AML-193 (cell line): ENCODE results near the gene CAMTA1.

Experiments used
- DNase-seq, 2 experiments: peaks; one replicate each; lab custom pipeline; 2025; lab: John Stamatoyannopoulos, UW

Gene CAMTA1

DNA sequence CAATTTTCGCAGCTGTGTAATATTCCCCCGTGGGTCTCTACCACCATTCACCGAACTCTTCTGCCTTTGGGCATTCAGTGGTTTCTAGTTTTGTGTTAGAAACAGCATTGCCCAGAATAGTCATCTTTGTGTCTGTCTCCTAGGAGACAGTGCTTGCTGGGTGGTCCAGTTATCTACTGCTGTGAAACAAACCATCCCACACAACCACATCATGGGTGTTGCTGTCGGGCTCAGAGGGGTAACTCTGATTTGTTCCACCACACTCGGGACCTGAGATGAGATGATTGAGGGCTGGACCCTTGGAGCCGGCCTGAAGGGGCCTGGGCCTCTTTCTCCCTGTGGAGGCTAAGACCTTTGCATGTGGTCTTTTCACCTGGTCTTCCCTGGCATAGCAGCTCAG, 558.6 kb downstream of the CAMTA1 start:
- no peak for DNase-seq

DNA sequence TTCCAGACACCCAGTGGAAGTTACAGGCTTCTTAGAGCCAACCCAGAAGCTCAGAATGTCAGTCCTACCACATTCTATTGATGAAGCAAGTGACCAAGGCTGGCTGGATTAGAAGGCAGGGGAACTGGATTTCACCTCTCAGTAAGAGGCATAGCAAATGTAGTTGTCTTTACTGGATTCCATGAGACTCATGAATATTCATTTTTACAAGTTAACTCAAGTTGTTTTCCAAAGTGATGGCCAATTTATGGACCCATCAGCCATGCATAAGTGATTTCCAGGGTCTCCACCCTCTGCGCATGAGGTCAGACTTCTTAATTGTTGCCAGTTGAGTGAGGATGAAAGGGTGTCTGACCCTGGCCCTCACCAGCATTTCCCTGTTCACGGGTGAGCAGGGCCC, 559.0 kb downstream of the CAMTA1 start:
- DNase-seq, result no peak

DNA sequence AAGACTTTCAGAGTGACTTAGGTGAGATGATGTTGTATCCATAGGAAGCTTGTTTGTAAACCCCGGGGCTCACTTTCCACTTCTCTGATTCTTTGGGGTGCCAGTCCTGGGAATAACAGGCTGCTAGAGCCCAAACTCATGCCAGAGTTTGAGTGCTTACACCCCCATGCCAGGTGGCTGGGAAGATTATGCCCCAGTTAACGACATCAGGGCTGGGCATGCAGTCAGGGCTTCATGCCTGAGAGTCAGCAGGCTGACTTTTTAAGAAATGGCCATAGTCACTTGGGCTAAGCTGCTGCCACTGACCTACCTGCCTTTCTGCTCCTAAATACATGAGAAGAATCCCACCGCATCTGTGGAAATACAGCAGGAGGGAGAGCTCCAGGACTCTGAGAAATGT, 560.3 kb downstream of the CAMTA1 start:
- DNase-seq, result no peak

DNA sequence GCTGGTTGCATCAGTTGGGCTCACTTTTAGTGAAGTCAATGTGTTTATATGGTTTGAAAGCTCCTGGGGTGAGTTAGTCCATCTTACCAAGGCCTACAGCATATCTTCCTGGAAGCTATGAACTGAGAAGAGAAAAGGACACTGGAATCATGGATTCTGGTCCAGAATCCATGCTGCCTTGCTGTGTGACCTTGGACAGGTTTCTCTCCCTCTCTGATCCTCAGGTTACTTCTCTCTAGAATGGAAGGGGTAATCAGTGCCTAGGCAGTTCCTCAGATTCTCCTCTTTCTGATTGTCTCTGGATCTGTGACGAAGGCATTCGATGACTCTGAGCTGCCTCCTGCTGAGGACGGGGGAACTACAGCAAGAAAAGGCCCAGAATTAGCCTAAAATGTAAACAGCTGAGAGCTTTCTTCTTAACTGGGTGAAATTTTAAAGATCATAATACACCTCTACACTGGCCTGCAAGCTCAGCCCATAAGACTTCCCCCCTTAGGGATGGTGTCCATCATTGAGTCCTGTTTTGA, 560.9 kb downstream of the CAMTA1 start:
- no peak for DNase-seq

DNA sequence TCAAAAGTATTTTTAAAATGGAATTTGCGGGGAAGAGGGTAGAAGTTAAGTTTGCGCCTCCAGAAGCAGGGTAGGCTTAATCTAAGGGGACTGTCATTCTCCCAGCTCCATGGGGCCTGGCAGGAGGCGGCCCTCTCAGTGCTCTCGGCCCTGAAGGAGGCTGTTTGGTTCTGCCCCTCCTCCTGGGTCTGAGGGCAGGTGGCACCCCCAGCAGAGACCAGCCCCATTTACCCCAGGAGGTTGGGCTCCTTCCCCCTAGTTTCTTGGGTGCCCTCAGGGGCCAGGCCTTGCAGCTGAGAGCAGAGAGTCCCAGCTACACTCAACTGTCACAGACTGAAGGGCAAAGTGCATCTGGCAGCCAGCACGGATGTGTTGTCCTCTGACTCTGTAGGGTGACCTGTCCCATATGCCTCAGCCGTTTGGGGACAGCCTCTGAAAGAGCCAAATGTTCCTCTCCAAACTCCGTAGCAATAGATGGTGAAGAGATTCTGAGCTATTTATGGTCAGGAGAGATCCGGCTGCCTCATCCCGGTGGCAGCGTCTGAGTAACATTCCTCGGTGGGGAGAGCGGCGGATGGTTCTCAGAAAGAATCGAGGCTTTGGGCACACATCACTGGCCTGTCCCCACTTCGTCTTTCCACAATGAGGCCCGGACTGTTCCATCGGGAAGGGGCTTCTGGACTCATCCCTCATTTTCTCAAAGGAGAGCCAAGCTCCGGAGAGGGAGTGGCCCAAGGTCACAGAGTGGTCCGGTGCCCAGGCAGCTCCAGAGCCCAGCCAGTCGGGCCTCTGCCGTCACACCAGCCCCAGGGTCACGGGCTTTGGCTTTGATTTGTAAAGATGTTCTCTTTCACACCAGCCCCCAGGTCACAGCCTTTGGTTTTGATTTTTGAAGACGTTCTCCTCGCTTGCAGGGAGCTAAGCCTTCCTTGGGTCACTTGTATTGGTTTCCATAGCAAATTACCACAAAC, 561.6 kb downstream of the CAMTA1 start:
- DNase-seq, result no peak

DNA sequence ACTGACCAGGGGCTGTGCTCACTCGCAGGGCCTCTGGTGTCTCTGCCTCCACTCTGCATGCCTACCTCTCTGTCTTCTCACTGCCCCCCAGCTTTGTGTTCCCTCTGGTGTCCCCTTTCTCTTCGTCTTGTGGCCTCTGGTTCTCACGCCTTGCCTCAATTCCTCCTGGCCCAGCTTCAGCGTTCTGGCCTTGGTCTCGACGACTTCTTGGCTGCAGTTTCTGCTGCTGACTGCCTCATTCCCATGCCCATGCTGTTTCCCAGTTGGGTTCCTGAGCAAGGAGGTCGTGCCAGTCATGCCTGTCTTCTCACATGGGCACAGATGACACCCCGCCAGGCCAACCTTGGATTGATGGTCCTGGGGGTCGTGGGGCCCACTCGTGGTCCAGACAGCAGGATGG, 562.8 kb downstream of the CAMTA1 start:
- DNase-seq, result no peak

DNA sequence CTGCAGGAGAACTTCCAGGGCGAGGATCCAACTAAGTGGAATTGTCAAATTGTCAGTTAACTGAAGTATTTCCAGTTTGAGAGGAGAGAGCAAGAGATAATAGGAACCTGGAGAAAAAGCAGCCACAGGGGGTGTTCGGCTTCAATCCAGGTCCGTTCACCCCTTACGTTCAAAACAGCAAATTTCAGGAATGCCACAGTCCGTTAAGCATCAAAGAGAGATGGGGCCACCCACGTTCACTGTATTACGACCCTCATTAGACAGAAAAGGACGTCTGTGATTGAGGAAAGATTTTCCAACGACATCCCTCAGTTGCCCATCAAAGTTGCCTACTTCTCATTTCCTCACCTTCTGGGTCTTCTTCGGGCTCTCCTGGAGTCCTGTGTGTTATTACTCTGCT, 563.3 kb downstream of the CAMTA1 start:
- no peak for DNase-seq

DNA sequence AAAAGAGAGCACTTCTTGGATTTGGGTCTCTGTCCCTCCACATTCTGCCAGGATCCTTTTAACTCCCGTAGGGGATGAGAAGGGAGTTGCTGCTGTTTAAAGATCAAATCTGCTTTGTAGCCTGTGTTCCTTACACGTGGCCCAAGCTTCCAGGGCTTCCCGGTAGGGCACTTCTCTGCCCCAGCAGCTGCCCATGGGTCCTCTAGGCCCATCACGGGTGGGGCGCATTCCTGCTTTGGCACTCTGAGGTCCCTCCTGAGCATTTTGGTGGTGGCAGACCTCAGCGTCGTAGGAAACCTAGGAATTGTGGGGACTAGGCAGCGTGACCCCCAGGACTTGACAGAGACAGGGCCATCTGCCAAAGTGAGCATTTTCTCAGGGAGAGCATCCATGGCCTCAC, 565.5 kb downstream of the CAMTA1 start:
- no peak for DNase-seq

DNA sequence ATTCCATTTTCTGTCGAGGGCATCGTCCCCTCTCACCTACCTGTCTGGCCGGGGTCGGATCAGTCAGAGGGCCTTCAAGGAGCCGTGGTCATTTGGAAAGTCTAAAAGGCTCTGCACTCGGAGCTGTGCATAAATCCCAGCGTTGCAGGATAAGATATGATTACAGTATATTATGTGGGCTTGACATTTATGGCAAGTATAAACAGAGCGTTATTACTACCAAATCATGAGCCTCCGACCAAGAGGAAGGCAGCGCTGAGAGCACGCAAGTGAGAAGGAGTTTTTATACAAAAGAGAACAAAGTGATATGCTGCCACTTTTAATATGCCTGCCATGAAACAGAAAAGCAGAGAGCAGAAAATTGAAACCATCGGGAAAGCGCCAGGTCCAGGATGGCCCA, 566.4 kb downstream of the CAMTA1 start:
- no peak for DNase-seq

DNA sequence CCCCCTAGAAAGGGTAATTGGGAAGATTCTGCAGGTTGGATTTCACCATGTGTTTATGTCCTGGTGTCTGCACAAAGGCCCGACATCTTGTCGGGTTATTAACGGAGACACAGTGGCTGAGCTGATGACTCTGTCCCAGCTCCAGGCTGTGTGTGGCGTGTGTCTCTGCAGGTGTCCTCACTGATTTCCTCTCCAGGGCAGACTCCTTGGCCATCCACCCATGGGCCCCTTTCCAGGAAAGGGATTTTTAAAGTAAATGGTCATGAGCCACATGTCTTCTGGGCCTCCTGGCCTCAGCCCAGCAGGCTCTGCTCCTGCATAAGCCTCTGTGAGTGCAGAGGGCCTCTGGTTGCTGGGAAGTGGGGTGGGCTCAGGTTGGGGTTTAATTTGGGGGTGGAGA, 567.1 kb downstream of the CAMTA1 start:
- no peak for DNase-seq

DNA sequence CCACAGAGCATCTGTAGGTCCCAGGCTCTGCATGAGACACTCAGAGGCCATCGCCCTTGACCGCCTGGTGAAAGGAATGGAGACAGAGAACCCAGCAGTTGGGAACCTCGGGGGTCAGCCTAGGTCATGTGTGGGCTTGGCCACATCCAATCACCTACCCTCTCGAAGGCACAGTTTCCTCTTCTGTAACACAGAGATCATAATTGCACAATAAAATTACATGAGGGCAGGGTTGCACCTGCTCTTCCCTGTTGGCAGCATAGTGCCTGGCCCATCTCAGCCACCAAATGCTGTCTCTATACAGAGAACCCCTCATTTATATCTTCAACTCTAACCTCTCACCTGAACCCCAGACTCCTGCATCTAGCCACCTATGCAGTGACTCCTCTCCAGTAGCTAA, 567.7 kb downstream of the CAMTA1 start:
- peak in 1 of 2 experiments; percentile 0 for DNase-seq

DNA sequence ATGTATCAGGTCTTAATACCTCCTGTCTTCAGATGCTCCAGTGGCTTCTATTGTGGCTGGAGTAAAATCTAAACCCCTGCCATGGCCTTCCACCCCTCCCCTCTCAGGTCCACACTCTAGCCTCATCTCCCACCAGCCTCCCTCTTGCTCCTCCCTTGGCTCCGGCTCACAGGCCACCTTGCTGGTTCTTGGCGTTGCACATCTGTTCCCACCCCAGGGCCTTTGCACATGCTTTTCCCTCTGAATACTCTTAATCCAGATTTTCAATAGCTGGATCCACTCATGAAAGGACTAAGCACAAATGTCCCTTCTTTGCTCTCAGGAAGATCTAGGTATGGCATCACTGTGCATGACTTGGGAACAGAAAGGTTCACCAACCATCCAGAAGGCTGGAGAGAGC, 570.4 kb downstream of the CAMTA1 start:
- no peak for DNase-seq

DNA sequence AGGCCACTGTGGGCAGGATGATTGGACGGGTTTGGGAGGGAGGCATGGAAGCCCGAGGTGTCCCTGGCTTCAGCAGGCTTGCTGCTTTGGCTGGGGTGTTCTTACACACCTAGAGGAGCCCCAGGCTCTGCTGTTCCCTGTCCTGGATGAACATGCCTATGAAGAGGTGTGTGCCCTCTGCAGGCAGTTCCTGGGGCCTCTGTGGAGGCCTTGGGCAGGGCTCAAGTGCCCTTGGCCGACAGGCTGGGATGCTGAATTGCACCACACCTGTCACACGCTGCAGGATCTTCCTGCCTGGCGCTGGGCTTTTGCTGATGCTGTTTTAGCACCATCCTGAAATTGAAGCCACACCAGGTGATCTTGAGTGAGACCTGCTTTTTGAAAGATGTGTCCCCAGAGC, 570.8 kb downstream of the CAMTA1 start:
- no peak for DNase-seq

DNA sequence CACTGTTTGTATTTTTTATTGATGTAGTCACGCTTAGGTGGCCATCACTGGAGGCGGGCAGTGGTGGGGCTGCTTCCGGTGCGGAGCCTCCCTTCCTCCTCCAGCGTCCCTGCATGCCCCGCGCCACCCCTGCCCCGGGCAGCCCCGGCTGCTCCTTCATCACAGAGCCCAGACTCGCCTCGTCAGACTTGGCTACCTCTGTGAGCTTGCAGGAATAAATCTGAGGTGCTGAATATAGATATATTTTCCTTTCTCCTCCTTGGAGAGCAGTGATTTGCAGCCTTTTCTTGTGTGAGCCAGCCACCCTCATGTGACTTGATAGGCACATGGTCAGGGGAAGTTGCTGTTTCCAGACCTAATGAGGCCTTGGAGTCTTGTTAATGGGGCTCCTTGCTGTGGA, 573.2 kb downstream of the CAMTA1 start:
- no peak for DNase-seq

DNA sequence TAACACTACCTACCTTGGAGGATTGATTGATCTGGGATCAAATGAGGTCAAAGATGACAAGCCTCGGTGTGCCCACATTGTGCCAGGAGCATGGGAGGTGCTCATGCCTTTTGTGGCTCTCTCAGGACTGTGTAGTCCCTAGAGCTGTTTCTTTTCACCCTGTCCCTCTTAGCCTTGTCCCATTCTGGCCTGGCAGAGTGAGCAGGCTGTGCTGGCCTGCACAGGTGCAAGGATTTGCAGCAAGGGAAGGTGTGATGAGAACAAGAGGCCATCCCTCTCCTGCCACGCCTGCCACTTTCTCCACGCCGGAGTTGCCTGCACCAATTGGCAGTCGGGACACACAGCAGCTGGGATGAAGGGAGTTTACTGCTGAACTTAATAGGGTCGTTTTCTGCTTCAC, 575.3 kb downstream of the CAMTA1 start:
- DNase-seq, result no peak

DNA sequence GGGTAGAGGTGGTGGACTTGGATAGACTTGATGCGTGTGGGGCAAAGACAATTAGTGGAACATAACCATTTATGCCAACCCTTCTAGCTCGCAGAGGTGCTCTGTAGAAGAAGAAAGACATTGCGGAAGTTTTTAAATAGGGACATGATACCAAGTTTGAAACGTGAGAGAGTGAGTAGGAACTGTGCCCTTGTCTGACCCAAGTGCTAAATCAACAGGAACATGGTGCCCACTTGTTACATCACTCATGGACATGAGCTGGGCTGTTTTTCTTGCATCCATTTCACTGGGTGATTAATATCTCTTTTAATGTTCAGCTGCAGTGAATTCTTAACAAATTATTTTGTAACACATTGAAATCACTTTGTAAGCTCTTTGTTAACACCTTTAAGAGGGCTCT, 577.7 kb downstream of the CAMTA1 start:
- DNase-seq, result no peak

DNA sequence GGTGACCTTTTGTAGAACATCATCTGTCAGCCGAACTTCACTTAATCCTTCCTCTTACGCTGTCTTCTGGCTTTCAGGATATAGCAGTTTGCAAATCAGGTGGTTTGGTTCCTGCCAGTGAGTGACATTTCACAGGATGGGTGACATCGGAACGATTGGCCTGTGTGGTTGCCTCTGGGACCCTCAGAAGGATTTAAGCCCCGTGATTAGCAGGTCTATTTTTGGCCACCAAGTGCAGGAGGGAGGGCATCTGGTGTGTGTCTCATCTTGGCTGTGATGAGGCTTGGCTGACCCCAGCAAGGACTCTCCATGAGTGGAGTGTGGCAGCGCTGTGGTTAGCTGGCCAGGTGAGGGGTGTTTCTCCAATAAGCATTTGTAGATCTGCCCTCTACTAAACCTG, 578.2 kb downstream of the CAMTA1 start:
- no peak for DNase-seq

DNA sequence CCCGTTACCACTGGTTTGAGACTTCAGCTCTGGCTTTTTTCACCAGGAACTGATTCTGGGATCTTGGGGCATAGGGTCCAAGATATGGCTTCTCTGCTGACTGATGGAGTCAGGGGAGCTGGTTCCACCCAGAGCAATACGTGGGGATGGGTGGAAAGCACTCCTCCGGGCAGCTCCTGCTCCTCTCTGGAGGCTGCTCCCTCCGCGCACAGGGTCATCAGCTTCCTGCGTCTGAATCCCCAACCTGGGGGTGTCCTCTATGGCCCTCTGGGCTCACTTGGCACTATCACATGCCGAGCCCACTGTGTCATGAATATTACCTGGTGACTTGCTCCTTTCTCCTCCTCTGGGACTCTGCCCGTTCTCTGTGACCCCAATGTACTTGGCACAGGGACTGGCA, 580.5 kb downstream of the CAMTA1 start:
- DNase-seq, result no peak

DNA sequence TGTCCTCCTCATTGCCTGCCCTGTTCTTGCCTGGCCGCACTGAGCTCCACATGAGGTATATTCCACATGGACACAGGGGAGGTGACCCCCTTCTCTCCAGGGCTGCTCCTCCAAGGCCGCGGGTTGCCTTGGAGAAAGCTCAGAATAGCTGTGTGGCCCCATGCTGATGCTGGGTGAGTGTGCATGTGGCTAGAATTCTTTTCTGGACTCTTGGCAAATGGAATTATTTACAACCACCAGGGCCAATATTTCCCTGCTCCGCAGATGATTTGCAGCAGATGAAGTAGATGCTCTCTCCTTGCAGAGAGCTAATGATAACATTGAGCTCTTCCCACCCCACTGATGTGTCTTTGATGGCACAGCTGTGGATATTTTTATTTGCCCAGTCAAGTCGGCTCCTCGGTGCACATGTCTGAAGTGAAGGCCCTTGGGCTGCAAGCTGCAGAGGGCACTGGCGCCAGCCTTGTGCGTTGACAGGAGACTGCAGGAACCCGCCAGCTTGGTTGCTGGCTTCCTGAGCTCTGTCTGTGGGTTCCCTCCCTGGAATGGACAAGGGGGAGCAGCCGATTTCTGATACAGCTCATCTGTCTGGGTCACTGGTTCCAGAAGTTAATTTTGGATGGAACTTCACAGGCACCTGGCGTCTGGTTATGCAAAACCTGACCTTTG, 581.2 kb downstream of the CAMTA1 start:
- no peak for DNase-seq

DNA sequence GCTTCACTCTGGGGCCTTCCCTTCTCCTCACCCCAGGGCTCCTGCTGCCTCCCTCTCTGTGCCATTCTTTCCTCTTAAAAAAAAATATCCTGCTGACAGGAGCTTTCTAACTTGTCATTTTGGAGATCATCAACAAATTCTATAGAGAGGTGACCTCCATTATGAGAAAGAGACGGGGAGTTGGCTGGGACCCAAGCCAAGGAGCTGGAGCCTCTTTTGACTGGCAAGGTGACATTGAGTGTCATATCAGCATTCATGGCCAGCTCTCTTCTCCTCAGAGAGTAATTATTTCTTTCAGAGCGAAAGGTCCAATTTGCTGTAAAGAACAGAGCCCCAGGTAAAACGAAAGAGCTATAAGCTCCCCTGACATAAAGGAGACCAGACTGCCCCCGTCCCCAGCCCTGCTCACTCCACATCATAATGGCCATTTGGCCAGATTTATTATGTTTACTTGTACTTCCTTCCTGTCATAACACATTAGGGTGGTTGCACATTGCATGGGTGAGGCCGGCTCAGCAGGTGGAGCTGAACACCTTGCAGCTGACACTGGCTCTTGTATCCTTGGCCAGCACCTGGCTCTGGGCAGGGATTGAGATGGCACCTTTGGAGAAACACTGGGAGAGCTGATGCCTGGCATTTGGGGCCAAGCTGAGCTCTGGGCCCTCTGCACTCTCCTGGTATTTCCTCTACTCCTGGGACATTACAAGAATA, 581.9 kb downstream of the CAMTA1 start:
- no peak for DNase-seq

DNA sequence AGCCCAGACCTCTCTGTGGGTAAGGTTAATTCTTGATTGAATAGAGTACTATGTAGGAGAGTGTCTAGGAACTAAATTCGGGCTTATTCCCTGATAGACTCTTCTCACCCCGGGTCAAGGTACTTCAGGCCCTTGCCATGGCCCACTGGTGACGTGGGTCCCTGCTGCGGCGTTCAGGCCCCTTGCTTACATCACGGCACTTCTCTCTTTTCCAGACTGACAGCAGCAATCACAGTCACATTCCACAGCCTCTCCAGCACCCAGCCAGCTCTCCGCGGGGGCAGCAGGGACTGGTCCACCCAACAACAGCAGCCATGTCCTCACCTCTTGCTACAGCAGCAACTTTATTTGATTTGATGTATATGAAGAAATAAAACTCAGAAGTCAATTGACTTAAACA, 584.6 kb downstream of the CAMTA1 start:
- DNase-seq, result no peak

DNA sequence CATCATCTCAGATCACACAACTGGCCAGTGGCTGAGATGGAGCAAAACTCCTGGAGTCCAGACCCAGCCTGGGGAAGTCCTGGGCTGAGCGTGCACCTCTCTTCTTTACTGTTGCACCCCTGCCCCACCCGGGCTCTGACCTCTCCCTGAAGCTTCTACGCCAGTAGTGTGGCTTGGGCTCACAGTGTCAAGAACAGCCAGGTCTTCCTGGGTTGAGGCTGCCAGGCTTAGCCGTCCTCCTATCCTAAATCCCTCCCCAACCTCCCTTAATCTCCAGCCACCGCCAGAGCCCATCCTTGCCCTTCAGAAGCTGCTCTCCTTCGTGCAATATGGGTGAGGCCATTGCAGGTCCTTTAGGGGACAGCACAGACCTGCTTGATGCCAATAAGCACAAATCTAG, 586.7 kb downstream of the CAMTA1 start:
- DNase-seq, result no peak
